HUES6 (cell line): ENCODE measurements around the gene OAS1.

Experiments used
- H3K27ac ChIP-seq: 2 replicates; pipeline ENCODE4 v1.7.0; 2013; ENCODE audit warnings: low read depth, mild to moderate bottlenecking, low read length, inconsistent platforms
- H3K27me3 ChIP-seq: 2 replicates; pipeline ENCODE4 v1.6.1; 2013; ENCODE audit warnings: low read length; ENCODE audit not compliant: control insufficient read depth, insufficient read depth
- H3K36me3 ChIP-seq: 2 replicates; pipeline ENCODE4 v1.6.1; 2013; ENCODE audit warnings: low read length; ENCODE audit not compliant: control insufficient read depth, insufficient read depth
- H3K4me1 ChIP-seq: 2 replicates; pipeline ENCODE4 v1.6.1; 2013; ENCODE audit warnings: low read length; ENCODE audit not compliant: control insufficient read depth, insufficient read depth
- H3K4me3 ChIP-seq: 2 replicates; pipeline ENCODE4 v1.5.1; 2013; ENCODE audit warnings: low read depth, low read length
- H3K9ac ChIP-seq: one replicate; pipeline ENCODE4 v1.6.1; 2013; ENCODE audit warnings: mild to moderate bottlenecking, low read length
- H3K9me3 ChIP-seq: 2 replicates; pipeline ENCODE4 v1.6.1; 2013; ENCODE audit warnings: low read depth, low read length; ENCODE audit not compliant: control insufficient read depth, insufficient read depth

Gene OAS1

DNA sequence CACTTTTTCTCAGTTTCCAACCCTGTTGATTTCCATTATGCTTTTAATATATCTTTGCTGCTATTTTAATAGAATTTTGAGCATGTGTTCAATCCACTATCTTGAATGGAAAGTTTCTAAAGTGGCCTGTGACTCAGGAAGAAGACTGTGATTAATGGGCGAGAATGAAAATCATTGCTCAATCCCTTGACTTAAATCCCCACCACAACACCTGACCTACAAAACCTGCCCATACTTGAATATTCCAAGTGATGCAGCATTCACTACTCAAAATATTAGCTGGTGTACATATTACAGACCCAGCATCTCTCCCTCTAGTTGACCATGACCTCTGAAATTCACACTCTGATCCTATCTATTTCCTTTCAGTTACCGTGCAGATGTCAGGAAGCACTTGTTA, 30.2 kb downstream of the OAS1 start:
- Histone ChIP-seq H3K36me3 (no peaks in the 10 kb centered on the region), H3K27me3 (peaks cover 40% of the 10 kb centered on the region), H3K9ac (no peak overlapping the region), H3K9me3 (no peaks in the 10 kb centered on the region), H3K27ac (no peak overlapping the region), H3K4me3 (no peak overlapping the region), H3K4me1 (peaks cover 4% of the 10 kb centered on the region; the same call in 1 of the 2 replicates)

DNA sequence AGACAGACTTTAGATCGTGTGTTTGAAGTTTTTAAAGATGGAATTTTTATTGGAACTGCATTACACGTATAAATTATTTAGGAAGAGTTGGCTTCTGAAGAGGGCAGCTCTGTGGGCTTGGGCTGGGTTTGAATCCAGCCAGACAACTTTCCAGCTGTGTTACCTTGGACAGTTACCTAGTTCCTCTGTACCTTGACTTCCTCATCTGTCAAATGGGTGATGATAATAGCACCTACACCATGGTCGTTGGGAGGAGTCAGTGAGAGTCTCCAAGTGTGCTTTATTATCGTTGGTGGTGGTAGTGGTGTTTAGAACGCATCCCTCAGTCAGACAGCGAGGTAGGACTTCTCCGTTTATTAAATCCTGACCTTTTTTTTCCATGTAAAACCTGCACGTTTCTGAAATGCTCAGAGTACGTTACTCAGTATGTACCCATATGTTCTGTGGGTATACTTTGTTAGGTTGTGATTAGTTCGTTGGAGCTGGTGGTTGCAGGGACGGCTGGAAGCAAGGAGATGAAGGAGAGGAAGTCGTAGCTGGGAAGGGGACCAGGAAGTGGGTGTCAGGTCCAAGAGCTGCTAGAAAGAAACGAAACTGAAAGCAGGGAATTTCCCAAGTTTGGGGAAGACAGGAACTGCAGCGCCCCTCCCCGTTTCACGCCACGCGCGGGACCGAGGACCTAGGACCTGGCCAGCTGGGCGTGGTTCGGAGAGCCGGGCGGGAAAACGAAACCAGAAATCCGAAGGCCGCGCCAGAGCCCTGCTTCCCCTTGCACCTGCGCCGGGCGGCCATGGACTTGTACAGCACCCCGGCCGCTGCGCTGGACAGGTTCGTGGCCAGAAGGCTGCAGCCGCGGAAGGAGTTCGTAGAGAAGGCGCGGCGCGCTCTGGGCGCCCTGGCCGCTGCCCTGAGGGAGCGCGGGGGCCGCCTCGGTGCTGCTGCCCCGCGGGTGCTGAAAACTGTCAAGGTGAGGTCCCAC, 31.3 kb downstream of the OAS1 start, which contains the start of gene OAS3:
OAS3 (plus strand) TSS at position 734 of the 979 bp plus-strand sequence; CDS start at position 791, 57 bp downstream.
- Histone ChIP-seq H3K9me3 (no peaks in the 10 kb centered on the region), H3K27ac (no peak within 1 kb of the TSS), H3K27me3 (peaks cover 40% of the 10 kb centered on the region), H3K4me1 (no peaks in the 10 kb centered on the region), H3K36me3 (no peaks in the 10 kb centered on the region), H3K9ac (peak within 1 kb of the TSS; percentile 9), H3K4me3 (peak within 1 kb of the TSS; percentile 54)

DNA sequence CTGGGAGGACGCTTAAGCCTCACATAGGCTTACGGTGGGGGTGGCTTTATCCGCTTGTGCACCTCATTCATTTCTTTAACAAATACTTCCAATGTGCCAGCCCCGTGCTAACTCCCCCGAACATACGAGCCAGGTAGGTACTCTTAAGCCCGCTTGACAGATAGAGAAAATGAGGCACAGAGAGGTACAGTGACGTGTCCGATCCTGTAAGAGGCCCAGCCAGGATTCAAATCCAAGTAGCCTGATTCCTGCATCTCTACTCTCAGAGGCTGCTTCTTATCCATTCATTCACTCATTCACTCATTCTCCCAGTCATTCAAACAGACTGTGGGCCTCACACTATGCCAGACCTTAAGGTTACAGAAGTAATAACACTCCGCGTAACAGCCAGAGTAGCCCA, 32.0 kb downstream of the OAS1 start:
- H3K4me3 ChIP-seq: peak overlapping the region; percentile 54
- H3K27me3 ChIP-seq: peaks cover 40% of the 10 kb centered on the region
- H3K4me1 ChIP-seq: no peaks in the 10 kb centered on the region
- H3K27ac ChIP-seq: no peak overlapping the region
- no peaks in the 10 kb centered on the region for H3K9me3 ChIP-seq
- H3K36me3 ChIP-seq: no peaks in the 10 kb centered on the region
- H3K9ac ChIP-seq: peak overlapping the region; percentile 9

DNA sequence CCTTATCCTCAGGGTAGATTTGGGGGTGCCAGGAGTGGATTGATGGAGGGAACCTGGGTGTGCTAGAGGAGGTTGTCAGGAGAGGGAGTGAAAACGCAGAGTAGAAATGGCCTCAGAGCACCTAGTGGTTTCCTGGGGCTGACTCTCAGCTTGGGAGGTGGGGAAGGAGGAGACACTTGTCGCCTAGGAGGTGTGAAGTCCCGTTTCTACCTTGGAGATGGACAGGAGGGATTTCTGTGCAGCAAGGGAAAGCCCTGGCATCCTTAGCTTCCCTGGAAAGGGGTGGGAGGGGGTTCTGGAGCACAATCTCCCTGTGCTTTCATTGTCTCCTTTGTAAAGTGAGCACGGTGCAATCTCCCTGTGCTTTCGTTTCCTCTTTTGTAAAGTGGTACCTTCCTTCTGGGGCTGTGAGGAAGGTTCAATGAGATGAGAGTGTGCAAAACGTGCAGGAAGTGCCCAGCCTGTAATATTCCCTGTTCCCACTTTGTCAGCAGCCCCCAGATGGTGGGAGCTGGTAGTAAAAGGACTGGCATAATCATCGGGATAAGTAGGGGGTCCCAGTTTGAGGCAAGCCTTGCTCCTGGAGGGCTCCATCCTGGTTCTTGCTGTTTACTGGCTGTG, 33.1 kb downstream of the OAS1 start:
- no peak overlapping the region for H3K27ac ChIP-seq
- H3K4me1 ChIP-seq: no peaks in the 10 kb centered on the region
- no peak overlapping the region for H3K4me3 ChIP-seq
- no peaks in the 10 kb centered on the region for H3K36me3 ChIP-seq
- no peak overlapping the region for H3K9ac ChIP-seq
- H3K9me3 ChIP-seq: no peaks in the 10 kb centered on the region
- H3K27me3 ChIP-seq: peaks cover 40% of the 10 kb centered on the region

DNA sequence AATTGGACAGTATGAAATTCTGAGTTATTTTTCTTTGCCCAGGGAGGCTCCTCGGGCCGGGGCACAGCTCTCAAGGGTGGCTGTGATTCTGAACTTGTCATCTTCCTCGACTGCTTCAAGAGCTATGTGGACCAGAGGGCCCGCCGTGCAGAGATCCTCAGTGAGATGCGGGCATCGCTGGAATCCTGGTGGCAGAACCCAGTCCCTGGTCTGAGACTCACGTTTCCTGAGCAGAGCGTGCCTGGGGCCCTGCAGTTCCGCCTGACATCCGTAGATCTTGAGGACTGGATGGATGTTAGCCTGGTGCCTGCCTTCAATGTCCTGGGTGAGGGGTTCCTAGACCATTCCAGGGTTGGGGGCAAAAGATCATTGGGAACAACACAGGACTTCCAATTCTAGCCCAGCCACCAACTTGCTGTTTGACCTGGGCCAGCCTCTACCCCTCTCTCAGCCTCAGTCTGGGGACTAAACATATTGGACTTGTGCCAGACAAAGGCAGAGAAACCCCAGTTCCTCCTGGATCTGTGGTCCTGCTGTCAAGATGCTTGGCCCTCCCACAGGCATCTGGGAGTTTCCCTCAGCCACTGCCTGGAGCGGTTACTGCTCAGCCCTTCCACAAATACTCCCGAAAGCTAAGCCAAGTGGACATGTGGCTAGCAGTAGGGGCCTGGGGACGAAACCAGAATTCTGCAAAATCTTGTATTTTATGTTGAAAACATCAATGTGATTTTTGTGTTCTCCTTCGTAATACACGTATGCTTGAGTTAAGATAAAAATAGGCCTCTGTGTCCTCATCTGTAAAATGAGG, 35.0 kb downstream of the OAS1 start:
- no peak overlapping the region for H3K27ac ChIP-seq
- H3K4me1 ChIP-seq: no peaks in the 10 kb centered on the region
- no peaks in the 10 kb centered on the region for H3K9me3 ChIP-seq
- no peaks in the 10 kb centered on the region for H3K36me3 ChIP-seq
- peaks cover 37% of the 10 kb centered on the region for H3K27me3 ChIP-seq
- H3K4me3 ChIP-seq: no peak overlapping the region
- no peak overlapping the region for H3K9ac ChIP-seq

DNA sequence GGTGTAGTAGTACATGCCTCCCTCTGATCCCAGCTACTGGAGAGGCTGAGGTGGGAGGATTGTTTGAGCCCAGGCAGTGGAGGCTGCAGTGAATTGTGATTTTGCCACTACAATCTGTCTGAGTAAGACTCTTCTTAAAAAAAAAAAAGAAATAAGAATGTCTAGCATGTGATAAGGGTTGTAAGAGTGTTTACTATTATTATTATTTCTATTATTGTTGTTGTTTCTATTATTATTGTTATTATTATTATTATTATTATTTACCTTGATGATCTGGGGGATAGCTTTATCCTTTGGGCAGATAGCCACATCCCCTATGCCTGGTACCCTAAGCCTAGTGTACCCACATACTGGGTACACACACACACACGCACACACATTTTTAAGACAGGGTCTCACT, 35.8 kb downstream of the OAS1 start:
- H3K27ac ChIP-seq: no peak overlapping the region
- H3K4me1 ChIP-seq: no peaks in the 10 kb centered on the region
- no peak overlapping the region for H3K9ac ChIP-seq
- no peaks in the 10 kb centered on the region for H3K9me3 ChIP-seq
- no peaks in the 10 kb centered on the region for H3K36me3 ChIP-seq
- H3K4me3 ChIP-seq: no peak overlapping the region
- H3K27me3 ChIP-seq: peaks cover 29% of the 10 kb centered on the region

DNA sequence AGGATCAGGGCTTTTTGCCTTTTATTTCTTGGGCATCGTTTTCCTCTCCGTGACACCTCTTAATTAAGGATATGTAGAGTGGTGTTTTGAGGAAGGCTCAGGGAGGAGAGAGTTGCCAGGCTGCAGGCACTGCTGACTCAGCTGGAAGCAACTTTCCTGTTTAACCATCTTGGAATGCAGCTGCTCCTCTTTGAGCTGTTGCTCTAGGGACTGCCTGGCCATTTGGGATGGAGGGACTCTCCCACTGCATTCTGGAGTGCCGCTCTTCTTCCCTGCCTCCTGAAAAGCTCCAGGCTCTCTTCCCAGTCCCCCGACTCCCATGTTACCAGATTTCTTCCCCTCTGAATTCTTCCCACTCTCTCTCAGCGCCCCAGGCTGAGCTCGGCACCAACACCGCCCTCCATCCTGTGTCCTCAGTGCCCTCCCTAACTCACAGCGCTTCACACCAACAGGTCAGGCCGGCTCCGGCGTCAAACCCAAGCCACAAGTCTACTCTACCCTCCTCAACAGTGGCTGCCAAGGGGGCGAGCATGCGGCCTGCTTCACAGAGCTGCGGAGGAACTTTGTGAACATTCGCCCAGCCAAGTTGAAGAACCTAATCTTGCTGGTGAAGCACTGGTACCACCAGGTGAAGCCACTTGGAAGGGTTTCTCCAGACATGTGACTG, 37.4 kb downstream of the OAS1 start:
- H3K9ac ChIP-seq: no peak overlapping the region
- H3K36me3 ChIP-seq: no peaks in the 10 kb centered on the region
- H3K27me3 ChIP-seq: peaks cover 13% of the 10 kb centered on the region
- no peaks in the 10 kb centered on the region for H3K9me3 ChIP-seq
- H3K4me1 ChIP-seq: no peaks in the 10 kb centered on the region
- no peak overlapping the region for H3K27ac ChIP-seq
- no peak overlapping the region for H3K4me3 ChIP-seq

DNA sequence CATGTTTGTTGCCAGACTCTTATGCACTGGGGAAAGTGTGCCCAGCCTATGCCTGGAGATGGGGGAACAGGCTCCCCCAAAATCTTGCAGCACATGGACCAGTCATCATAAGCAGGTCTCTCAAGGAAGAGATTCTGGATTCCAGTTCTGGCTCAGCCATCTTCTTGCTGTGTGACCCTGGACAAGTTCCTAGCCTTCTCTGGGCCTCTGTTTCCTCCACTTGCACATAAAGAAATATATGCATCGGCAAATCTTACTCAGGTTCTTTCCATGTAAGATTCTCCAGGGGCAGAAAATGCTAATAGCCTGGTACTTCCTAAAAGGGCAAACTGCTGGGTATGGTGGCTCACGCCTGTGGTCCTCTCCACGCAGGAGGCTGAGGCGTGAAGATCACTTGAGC, 38.8 kb downstream of the OAS1 start:
- no peak overlapping the region for H3K9ac ChIP-seq
- H3K9me3 ChIP-seq: no peaks in the 10 kb centered on the region
- H3K36me3 ChIP-seq: no peaks in the 10 kb centered on the region
- H3K4me3 ChIP-seq: no peak overlapping the region
- no peaks in the 10 kb centered on the region for H3K4me1 ChIP-seq
- no peaks in the 10 kb centered on the region for H3K27me3 ChIP-seq
- no peak overlapping the region for H3K27ac ChIP-seq

DNA sequence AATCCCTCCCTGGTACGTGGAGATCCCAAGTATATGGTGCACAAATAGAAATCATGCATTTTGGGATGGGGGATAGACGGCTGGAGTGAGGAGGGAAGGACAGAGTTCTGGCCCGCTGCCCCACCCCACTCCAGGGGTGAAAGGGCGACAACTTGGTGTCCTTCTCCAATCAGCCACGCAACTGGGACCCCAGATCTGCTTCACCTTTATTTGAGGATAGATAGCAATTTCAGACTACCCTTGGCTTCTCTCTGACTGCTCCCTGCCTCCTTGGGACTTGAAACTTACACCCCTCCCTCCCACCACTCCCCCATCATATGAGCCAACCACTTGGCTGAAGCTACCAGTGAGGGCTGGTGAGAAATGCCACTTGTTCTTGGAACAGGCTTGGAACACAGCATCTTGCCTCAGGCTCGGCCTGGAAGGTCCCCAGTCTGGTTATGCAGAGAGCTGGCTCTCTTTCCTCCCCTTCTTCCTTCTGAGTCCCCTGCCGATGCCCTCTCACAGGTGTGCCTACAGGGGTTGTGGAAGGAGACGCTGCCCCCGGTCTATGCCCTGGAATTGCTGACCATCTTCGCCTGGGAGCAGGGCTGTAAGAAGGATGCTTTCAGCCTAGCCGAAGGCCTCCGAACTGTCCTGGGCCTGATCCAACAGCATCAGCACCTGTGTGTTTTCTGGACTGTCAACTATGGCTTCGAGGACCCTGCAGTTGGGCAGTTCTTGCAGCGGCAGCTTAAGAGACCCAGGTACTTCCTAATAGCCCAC, 39.7 kb downstream of the OAS1 start:
- Histone ChIP-seq H3K27me3 (no peaks in the 10 kb centered on the region), H3K36me3 (no peaks in the 10 kb centered on the region), H3K4me3 (no peak overlapping the region), H3K9me3 (no peaks in the 10 kb centered on the region), H3K9ac (no peak overlapping the region), H3K27ac (no peak overlapping the region), H3K4me1 (no peaks in the 10 kb centered on the region)

DNA sequence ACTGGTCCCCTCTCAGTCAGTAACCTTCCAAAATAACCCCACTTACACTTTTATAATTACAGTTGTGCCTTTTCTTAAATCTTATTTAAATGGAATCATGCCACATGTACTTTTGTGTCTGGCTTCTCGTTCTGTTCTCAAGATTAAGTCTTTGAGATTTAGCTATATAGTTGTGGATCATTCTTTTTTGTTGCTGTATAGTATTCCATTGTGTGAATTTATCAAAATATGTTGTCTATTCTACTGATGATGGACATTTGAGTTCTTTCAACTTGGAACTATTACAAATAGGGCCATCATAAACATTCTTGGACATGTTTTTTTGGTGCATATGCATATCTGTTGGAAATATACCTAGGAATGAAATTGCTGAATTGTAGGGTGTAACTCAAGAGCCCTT, 40.6 kb downstream of the OAS1 start:
- Histone ChIP-seq H3K27me3 (no peaks in the 10 kb centered on the region), H3K36me3 (no peaks in the 10 kb centered on the region)

More for the DNA sequence above, 40.6 kb downstream of the OAS1 start:
- Histone ChIP-seq H3K4me3 (no peak overlapping the region), H3K9me3 (no peaks in the 10 kb centered on the region), H3K27ac (no peak overlapping the region), H3K4me1 (no peaks in the 10 kb centered on the region), H3K9ac (no peak overlapping the region)
